DND-41 (cell line): ENCODE measurements around the gene FAM180B.

Experiments
- ATAC-seq: fragments of 200-7000 bp; cut with Tn5 transposase; 3 replicates; pipeline ENCODE4 v1.9.1; 2021; ENCODE audit warnings: low read depth; ENCODE audit not compliant: insufficient read depth
- DNase-seq: peaks from one replicate; pipeline ENCODE4 v3.0.0-alpha.2; 2020
- H2AFZ ChIP-seq: 2 replicates; pipeline ENCODE4 v1.6.0; 2012; ENCODE audit warnings: low read depth, low read length
- H3K27ac ChIP-seq: 2 replicates; pipeline ENCODE4 v1.5.1; 2012; ENCODE audit warnings: low read length, inconsistent platforms
- H3K27me3 ChIP-seq: fragments of 200-600 bp; sonication (generic); 2 replicates; pipeline ENCODE4 v1.6.0; 2012; ENCODE audit warnings: low read length, mild to moderate bottlenecking, inconsistent platforms; ENCODE audit not compliant: insufficient read depth, poor library complexity
- H3K36me3 ChIP-seq: 2 replicates; pipeline ENCODE4 v1.5.1; 2012; ENCODE audit warnings: low read length, inconsistent platforms; ENCODE audit not compliant: insufficient read depth
- H3K4me1 ChIP-seq: 2 replicates; pipeline ENCODE4 v1.5.1; 2012; ENCODE audit warnings: mild to moderate bottlenecking, low read length; ENCODE audit not compliant: insufficient read depth
- H3K4me2 ChIP-seq: 2 replicates; pipeline ENCODE4 v1.6.0; 2012; ENCODE audit warnings: mild to moderate bottlenecking, moderate library complexity, low read length, inconsistent platforms; ENCODE audit not compliant: insufficient read depth
- H3K4me3 ChIP-seq, 2 experiments: fragments of 200-600 bp in 1 of 2; shearing (Covaris generic) in 1 of 2; 2 replicates each; pipeline ENCODE4 v1.5.1; 2012 to 2016; ENCODE audit warnings: inconsistent platforms in 2 of 2, low read length in 2 of 2, mild to moderate bottlenecking in 2 of 2, low read depth in 1 of 2, moderate library complexity in 1 of 2
- H3K79me2 ChIP-seq: 2 replicates; pipeline ENCODE4 v1.6.0; 2012; ENCODE audit warnings: low read length, inconsistent platforms; ENCODE audit not compliant: insufficient read depth
- H3K9ac ChIP-seq: 2 replicates; pipeline ENCODE4 v1.6.0; 2012; ENCODE audit warnings: low read depth, mild to moderate bottlenecking, inconsistent platforms, low read length, moderate library complexity
- H3K9me3 ChIP-seq: 2 replicates; pipeline ENCODE4 v1.5.1; 2012; ENCODE audit warnings: low read length, moderate library complexity, mild to moderate bottlenecking, inconsistent platforms; ENCODE audit not compliant: insufficient read depth, severe bottlenecking
- H4K20me1 ChIP-seq: 2 replicates; pipeline ENCODE4 v1.6.0; 2012; ENCODE audit warnings: low read length; ENCODE audit not compliant: insufficient read depth
- CTCF ChIP-seq: IDR thresholded peaks from 2 replicates; pipeline ENCODE4 v1.5.1; 2012; ENCODE audit warnings: borderline replicate concordance, low read length, moderate library complexity, mild to moderate bottlenecking; ENCODE audit not compliant: poor library complexity, severe bottlenecking; ENCODE audit errors: extremely low read depth
- EZH2 ChIP-seq: IDR thresholded peaks from 3 replicates; pipeline ENCODE4 v1.6.1; 2012; ENCODE audit warnings: borderline replicate concordance, low read depth, mild to moderate bottlenecking, moderate library complexity, low read length, inconsistent platforms; ENCODE audit not compliant: severe bottlenecking

Gene FAM180B

GRCh38 chr11:47570651-47571356 is 15.7 kb upstream of the FAM180B start:
- no peak overlapping the region for H3K4me2 ChIP-seq
- H4K20me1 ChIP-seq = peaks cover 13% of the 10 kb centered on the region; the same call in 1 of the 2 replicates
- no peak for ATAC-seq
- peaks cover 22% of the 10 kb centered on the region for H3K4me1 ChIP-seq
- H2AFZ ChIP-seq = no peak overlapping the region
- H3K27me3 ChIP-seq = no peaks in the 10 kb centered on the region
- peaks cover 72% of the 10 kb centered on the region for H3K36me3 ChIP-seq
- no peak overlapping the region for H3K9ac ChIP-seq
- H3K79me2 ChIP-seq = peaks cover 79% of the 10 kb centered on the region
- TF ChIP-seq CTCF = no peak
- TF ChIP-seq EZH2 = no peak
- H3K27ac ChIP-seq = no peak overlapping the region
- H3K4me3 ChIP-seq = no peak overlapping the region
- no peaks in the 10 kb centered on the region for H3K9me3 ChIP-seq
- DNase-seq = no peak

- H4K20me1 ChIP-seq = peaks cover 13% of the 10 kb centered on the region; the same call in 1 of the 2 replicates
- H3K9ac ChIP-seq = no peak overlapping the region
- peaks cover 77% of the 10 kb centered on the region for H3K79me2 ChIP-seq
- no peaks in the 10 kb centered on the region for H3K9me3 ChIP-seq
- peaks cover 74% of the 10 kb centered on the region for H3K36me3 ChIP-seq
- H2AFZ ChIP-seq = no peak overlapping the region
- no peak overlapping the region for H3K4me2 ChIP-seq
- ATAC-seq (no peak), DNase-seq (no peak)
- no peaks in the 10 kb centered on the region for H3K27me3 ChIP-seq
- no peak overlapping the region for H3K27ac ChIP-seq
- H3K4me1 ChIP-seq = peaks cover 17% of the 10 kb centered on the region
- H3K4me3 ChIP-seq = no peak overlapping the region
- TF ChIP-seq EZH2 (no peak), CTCF (no peak)
These were observed 15.1 kb upstream of the FAM180B start for GRCh38 chr11:47571357-47571729.

- DNase-seq = no peak
- H3K4me3 ChIP-seq = no peak overlapping the region
- no peaks in the 10 kb centered on the region for H3K27me3 ChIP-seq
- H3K4me1 ChIP-seq = peaks cover 14% of the 10 kb centered on the region
- H3K27ac ChIP-seq = no peak overlapping the region
- TF ChIP-seq CTCF = no peak
- no peak for ATAC-seq
- H3K9ac ChIP-seq = no peak overlapping the region
- H2AFZ ChIP-seq = no peak overlapping the region
- H3K79me2 ChIP-seq = peaks cover 76% of the 10 kb centered on the region
- no peaks in the 10 kb centered on the region for H3K9me3 ChIP-seq
- peaks cover 13% of the 10 kb centered on the region; the same call in 1 of the 2 replicates for H4K20me1 ChIP-seq
- H3K4me2 ChIP-seq = no peak overlapping the region
- peaks cover 77% of the 10 kb centered on the region for H3K36me3 ChIP-seq
These were observed 14.6 kb upstream of the FAM180B start for GRCh38 chr11:47571895-47572294.

- H3K9me3 ChIP-seq = no peaks in the 10 kb centered on the region
- peaks cover 76% of the 10 kb centered on the region for H3K79me2 ChIP-seq
- ATAC-seq (no peak; the same call in 2 of the 3 replicates), DNase-seq (no peak)
- peaks cover 14% of the 10 kb centered on the region for H3K4me1 ChIP-seq
- H4K20me1 ChIP-seq = peaks cover 13% of the 10 kb centered on the region; the same call in 1 of the 2 replicates
- no peak overlapping the region for H2AFZ ChIP-seq
- H3K4me3 ChIP-seq = no peak overlapping the region
- no peak overlapping the region for H3K9ac ChIP-seq
- H3K4me2 ChIP-seq = no peak overlapping the region
- H3K27ac ChIP-seq = no peak overlapping the region
- peaks cover 86% of the 10 kb centered on the region for H3K36me3 ChIP-seq
- TF ChIP-seq EZH2 (no peak), CTCF (no peak)
- H3K27me3 ChIP-seq = no peaks in the 10 kb centered on the region
These were observed 13.7 kb upstream of the FAM180B start for GRCh38 chr11:47572715-47573255.
